ENCODE results near the gene BNC2.

The BNC2 gene

DNA sequence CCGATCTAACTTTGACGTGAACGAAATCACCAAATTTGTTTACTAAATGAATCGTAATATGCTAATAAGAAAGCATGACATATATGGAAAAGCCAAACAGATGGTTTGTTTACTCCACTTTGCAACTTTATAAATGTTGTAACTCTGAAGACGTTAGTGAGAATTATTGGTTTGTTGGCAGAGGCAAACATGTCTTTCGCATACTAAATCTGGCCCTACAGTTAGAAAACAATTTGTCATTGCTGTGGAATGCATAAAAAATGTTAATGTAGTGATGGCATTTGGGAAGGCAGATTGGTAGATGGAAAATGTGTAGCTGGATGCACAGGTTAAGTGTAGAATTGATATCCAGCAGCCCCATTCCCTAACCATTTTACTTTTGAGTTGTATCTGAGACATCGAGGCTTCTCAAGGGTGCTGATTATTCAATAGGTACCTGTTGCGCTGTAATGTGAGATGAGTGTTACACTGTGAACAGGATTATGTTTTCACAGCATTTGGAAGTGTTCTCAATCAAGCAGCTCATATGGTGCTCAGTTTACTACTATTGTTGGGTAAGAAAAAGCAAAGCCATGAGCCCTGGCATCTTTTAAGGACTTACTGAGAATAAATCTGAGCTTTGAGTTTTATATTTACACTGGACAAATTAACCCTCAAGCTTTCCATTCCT lies 444.8 kb downstream of the BNC2 start:
- DNase-seq (ENCODE audit: low read depth): no peak
- H3K4me3 ChIP-seq (ENCODE audit: low read depth, low read length): no peak overlapping the region
- TF ChIP-seq, protein P1, sequence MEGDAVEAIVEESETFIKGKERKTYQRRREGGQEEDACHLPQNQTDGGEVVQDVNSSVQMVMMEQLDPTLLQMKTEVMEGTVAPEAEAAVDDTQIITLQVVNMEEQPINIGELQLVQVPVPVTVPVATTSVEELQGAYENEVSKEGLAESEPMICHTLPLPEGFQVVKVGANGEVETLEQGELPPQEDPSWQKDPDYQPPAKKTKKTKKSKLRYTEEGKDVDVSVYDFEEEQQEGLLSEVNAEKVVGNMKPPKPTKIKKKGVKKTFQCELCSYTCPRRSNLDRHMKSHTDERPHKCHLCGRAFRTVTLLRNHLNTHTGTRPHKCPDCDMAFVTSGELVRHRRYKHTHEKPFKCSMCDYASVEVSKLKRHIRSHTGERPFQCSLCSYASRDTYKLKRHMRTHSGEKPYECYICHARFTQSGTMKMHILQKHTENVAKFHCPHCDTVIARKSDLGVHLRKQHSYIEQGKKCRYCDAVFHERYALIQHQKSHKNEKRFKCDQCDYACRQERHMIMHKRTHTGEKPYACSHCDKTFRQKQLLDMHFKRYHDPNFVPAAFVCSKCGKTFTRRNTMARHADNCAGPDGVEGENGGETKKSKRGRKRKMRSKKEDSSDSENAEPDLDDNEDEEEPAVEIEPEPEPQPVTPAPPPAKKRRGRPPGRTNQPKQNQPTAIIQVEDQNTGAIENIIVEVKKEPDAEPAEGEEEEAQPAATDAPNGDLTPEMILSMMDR (IDR thresholded peaks at IDR 0.05; ENCODE audit: insufficient read depth, low read depth, low read length, missing control alignments): no peak

DNA sequence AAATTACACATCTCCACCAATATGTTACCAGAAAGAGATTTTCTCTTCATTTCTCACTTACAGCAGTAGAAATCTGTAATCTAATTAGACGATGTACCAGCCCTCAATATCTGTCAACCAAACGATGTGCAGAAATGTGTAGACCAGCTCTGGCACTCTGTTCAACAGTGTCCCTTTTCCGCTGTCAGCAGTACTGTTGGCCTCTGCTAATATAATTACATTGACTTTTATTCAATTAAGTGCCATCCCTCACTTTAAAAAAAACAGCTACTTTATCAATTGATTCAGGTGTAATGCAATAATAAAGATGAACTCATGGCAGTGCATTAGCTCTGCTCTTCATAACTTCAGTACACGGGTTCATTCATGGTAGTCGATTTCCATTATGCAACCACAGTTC lies 448.4 kb downstream of the BNC2 start:
- no peak overlapping the region for H3K4me3 ChIP-seq (ENCODE audit: low read depth, low read length)
- TF ChIP-seq, protein P1 (IDR thresholded peaks at IDR 0.05; ENCODE audit: insufficient read depth, low read depth, low read length, missing control alignments): no peak
- DNase-seq (ENCODE audit: low read depth): no peak

- DNase-seq (ENCODE audit: low read depth): peak; percentile 13
- no peak overlapping the region for H3K4me3 ChIP-seq (ENCODE audit: low read depth, low read length)
- TF ChIP-seq, protein P1 (IDR thresholded peaks at IDR 0.05; ENCODE audit: insufficient read depth, low read depth, low read length, missing control alignments): no peak
These were observed 448.9 kb downstream of the BNC2 start for GRCh38 chr9:16421532-16421931.

DNA sequence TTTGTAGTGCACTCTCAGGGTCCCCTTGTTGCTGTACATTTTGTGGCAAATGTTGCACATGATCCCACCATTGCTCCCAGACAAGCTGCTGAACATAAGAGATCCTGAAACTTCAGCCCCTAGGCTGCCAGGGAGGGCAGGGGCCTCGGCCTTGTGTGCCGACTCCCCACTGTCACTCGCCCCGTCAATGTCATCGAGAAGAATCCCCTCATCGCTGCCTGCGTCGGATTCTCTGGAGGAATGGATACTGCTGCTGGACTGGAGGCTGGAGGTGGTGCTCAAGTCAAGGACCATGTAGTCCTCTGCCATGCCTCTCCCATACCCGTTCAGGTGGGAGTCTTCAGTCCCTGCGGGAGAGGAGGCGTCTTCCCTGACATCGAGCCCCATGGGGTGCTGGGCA lies 451.3 kb downstream of the BNC2 start:
- no peak for DNase-seq (ENCODE audit: low read depth)
- no peak overlapping the region for H3K4me3 ChIP-seq (ENCODE audit: low read depth, low read length)
- TF ChIP-seq, protein P1 (IDR thresholded peaks at IDR 0.05; ENCODE audit: insufficient read depth, low read depth, low read length, missing control alignments): no peak

- no peak overlapping the region for H3K4me3 ChIP-seq (ENCODE audit: low read depth, low read length)
- DNase-seq (ENCODE audit: low read depth): no peak
- TF ChIP-seq, protein P1 (IDR thresholded peaks at IDR 0.05; ENCODE audit: insufficient read depth, low read depth, low read length, missing control alignments): no peak
These were observed 451.7 kb downstream of the BNC2 start for GRCh38 chr9:16418721-16419120.

GRCh38 chr9:16417749-16418148 lies 452.7 kb downstream of the BNC2 start:
- no peak for DNase-seq (ENCODE audit: low read depth)
- TF ChIP-seq, protein P1 (IDR thresholded peaks at IDR 0.05; ENCODE audit: insufficient read depth, low read depth, low read length, missing control alignments): no peak
- H3K4me3 ChIP-seq (ENCODE audit: low read depth, low read length): no peak overlapping the region

GRCh38 chr9:16417161-16417560 lies 453.3 kb downstream of the BNC2 start:
- peak; percentile 74 for DNase-seq (ENCODE audit: low read depth)
- TF ChIP-seq, protein P1 (IDR thresholded peaks at IDR 0.05; ENCODE audit: insufficient read depth, low read depth, low read length, missing control alignments): no peak
- no peak overlapping the region for H3K4me3 ChIP-seq (ENCODE audit: low read depth, low read length)

Measured in GM12865 (cell line).